Tibial nerve (tissue), 4 donors: ENCODE measurements around the gene ZNF516. TPM values are rescaled to one million over a fixed set of nuclear protein-coding genes. Genes with fewer than 3 reads are reported as not detected.
A peak's percentile ranks its signal among the peaks of the same experiment; 100 is the strongest.
"Not testable (repeated sequence)": the region's sequence is repeated elsewhere in the genome, so short reads cannot be mapped to it uniquely, and the experiment has no call there.

Experiments used
- DNase-seq, 2 donors: peaks; one replicate each; pipeline ENCODE4 v3.0.0-alpha.2; 2019; ENCODE audit warnings: low spot score in 2 of 2
- H3K27ac ChIP-seq, 4 donors: fragments of 200-600 bp; sonication (generic) in 3 of 4; one replicate each; pipeline ENCODE4 v1.5.1; 2017 to 2019; ENCODE audit warnings: mild to moderate bottlenecking in 1 of 4
- H3K27me3 ChIP-seq, 2 donors: fragments of 200-600 bp; sonication (generic) in 1 of 2; one replicate each; pipeline versions ENCODE4 v1.5.1 to v1.6.0; 2017 to 2019
- H3K36me3 ChIP-seq, 3 donors: fragments of 200-600 bp; sonication (generic); one replicate each; pipeline ENCODE4 v1.5.1; 2018 to 2019
- H3K4me1 ChIP-seq, 4 donors: fragments of 200-600 bp; sonication (generic) in 3 of 4; one replicate each; pipeline ENCODE4 v1.5.1; 2017 to 2019
- H3K4me3 ChIP-seq, 4 donors: fragments of 200-600 bp; sonication (generic) in 3 of 4; one replicate each; pipeline ENCODE4 v1.5.1; 2017 to 2019; ENCODE audit warnings: mild to moderate bottlenecking in 1 of 4, moderate library complexity in 1 of 4
- H3K9me3 ChIP-seq, 4 donors: fragments of 200-600 bp; sonication (generic) in 3 of 4; one replicate each; pipeline ENCODE4 v1.5.1; 2017 to 2019
- EP300 ChIP-seq, 2 donors: sonication (generic); formaldehyde crosslinking; IDR thresholded peaks; one replicate each; pipeline ENCODE4 v1.6.1; 2017; ENCODE audit warnings: antibody characterized with exemption in 2 of 2, mild to moderate bottlenecking in 1 of 2
- POLR2A ChIP-seq, 2 donors: fragments of 450-650 bp; IDR thresholded peaks; one replicate each; pipeline ENCODE4 v1.6.1; 2017; ENCODE audit warnings: antibody characterized with exemption in 2 of 2, mild to moderate bottlenecking in 2 of 2, moderate library complexity in 2 of 2
- WGBS, 2 donors: methylation state at CpG; one replicate each; pipeline ENCODE4 v1.1.5; 2018; 5-methylcytosine and 5-hydroxymethylcytosine counted together
- total RNA-seq, 4 donors: library from RNA; depleted of rRNA; stranded (reverse); fragments of >200 nt; gene quantifications; one replicate each; pipeline ENCODE4 v1.1.0, GENCODE V29; 2016
- TF ChIP-seq, protein P1 (sequence below), 5 experiments: fragments of 200-600 bp in 3 of 5; fragments of 450-650 bp in 2 of 5; sonication (generic) in 3 of 5; IDR thresholded peaks; one replicate each; pipeline ENCODE4 v1.5.1; 2016 to 2019; ENCODE audit warnings: antibody characterized with exemption in 5 of 5, mild to moderate bottlenecking in 3 of 5, moderate library complexity in 2 of 5

The ZNF516 gene
- total RNA-seq, 4 donors from 2014 or later: 31.4 to 63.0 (median 45.5) TPM

DNA sequence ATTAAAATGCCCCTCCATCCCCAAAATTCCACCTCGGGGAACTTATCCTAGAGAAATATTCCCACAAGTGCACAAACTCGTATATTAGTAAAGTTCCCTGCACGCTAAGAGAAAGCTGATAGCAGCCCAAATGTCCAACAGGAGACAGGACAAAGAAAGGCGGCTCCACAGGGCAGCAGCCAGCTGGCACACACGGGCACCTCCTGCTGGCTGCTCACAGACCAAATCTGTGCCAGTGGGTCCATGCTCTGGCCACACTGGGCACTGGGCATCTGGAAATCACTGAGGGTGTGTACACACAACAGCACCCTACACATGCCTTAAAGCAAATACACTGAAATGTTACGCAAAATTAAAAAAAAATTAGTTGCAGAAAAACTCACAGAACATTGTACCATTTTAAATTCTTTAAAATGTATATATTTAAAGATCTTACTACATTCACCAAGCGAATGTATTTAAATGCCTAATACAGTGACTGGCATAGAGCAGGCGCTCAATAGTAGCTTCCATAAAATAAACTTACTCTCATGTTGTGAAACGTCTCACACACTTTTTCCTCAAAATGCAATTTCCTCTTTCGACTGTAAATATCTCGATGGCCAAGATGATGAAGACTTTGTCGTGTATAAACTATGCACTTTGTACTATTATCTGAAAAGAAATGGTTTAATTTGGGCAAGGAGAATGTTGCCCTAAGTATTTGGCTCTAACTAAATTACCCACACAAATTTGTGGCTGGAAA, 19.4 kb downstream of the ZNF516 start:
- Histone ChIP-seq H3K36me3 (no peaks in the 10 kb centered on the region), H3K27ac (peak overlapping the region in 2 of 4 donors; percentile 72 to 76), H3K4me3 (no peak overlapping the region), H3K9me3 (no peaks in the 10 kb centered on the region), H3K27me3 (no peaks in the 10 kb centered on the region), H3K4me1 (peaks cover 0 to 86% (median 34%) of the 10 kb centered on the region in 4 donors)
- 77 to 78% methylated on average over 12 of the region's 12 CpGs for WGBS, 2 donors
- TF ChIP-seq, protein P1, sequence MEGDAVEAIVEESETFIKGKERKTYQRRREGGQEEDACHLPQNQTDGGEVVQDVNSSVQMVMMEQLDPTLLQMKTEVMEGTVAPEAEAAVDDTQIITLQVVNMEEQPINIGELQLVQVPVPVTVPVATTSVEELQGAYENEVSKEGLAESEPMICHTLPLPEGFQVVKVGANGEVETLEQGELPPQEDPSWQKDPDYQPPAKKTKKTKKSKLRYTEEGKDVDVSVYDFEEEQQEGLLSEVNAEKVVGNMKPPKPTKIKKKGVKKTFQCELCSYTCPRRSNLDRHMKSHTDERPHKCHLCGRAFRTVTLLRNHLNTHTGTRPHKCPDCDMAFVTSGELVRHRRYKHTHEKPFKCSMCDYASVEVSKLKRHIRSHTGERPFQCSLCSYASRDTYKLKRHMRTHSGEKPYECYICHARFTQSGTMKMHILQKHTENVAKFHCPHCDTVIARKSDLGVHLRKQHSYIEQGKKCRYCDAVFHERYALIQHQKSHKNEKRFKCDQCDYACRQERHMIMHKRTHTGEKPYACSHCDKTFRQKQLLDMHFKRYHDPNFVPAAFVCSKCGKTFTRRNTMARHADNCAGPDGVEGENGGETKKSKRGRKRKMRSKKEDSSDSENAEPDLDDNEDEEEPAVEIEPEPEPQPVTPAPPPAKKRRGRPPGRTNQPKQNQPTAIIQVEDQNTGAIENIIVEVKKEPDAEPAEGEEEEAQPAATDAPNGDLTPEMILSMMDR (IDR thresholded peaks at IDR 0.05): no peak
- TF ChIP-seq POLR2A (IDR thresholded peaks at IDR 0.05) (no peak), EP300 (IDR thresholded peaks at IDR 0.05) (no peak)
- no peak for DNase-seq

DNA sequence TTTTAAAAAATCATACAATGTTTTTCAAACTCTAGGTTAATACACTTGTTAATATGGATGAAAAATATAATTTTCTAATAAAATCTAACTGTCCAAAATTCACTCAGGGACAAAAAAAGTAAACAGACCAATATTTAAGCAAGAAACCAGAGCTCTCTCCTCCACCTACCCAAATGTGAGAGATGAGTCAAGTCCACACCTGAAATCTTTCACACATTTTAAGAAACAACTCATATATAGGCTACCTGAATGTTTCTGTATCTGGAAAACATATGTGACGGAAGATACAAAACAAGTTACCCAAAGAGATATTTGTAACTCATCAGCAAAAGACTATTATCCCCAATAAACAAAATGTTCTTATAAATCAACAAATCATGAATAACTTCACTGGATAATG, 20.2 kb downstream of the ZNF516 start:
- H3K27me3 ChIP-seq: no peaks in the 10 kb centered on the region
- no peak for TF ChIP-seq EP300 (IDR thresholded peaks at IDR 0.05)
- H3K36me3 ChIP-seq: no peaks in the 10 kb centered on the region
- H3K27ac ChIP-seq: peak overlapping the region in 1 of 4 donors; percentile 26
- no peaks in the 10 kb centered on the region for H3K9me3 ChIP-seq
- H3K4me1 ChIP-seq: peaks cover 0 to 93% (median 35%) of the 10 kb centered on the region in 4 donors
- no peak for DNase-seq
- WGBS, 2 donors: 96 to 97% methylated on average over 1 of the region's 1 CpG
- no peak overlapping the region for H3K4me3 ChIP-seq

DNA sequence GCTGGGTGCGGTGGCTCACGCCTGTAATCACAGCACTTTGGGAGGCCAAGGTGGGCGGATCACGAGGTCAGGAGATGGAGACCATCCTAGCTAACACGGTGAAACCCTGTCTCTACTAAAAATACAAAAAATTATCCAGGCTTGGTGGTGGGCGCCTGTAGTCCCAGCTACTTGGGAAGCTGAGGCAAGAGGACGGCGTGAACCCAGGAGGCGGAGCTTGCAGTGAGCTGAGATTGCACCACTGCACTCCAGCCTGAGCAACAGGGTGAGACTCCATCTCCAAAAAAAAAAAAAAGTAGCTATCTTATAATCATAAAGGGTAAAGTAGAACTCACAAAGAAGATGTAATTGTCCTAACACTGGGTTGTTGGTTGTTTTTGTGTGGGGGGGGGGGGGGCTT, 21.5 kb downstream of the ZNF516 start:
- Histone ChIP-seq H3K4me1 (peaks cover 0 to 93% (median 31%) of the 10 kb centered on the region in 4 donors), H3K27ac (peak overlapping the region in 1 of 4 donors; percentile 26)
- H3K4me3 ChIP-seq, H3K36me3 ChIP-seq, H3K9me3 ChIP-seq, DNase-seq, H3K27me3 ChIP-seq: not testable (repeated sequence)
- 90 to 91% methylated on average over 9 of the region's 9 CpGs for WGBS, 2 donors

DNA sequence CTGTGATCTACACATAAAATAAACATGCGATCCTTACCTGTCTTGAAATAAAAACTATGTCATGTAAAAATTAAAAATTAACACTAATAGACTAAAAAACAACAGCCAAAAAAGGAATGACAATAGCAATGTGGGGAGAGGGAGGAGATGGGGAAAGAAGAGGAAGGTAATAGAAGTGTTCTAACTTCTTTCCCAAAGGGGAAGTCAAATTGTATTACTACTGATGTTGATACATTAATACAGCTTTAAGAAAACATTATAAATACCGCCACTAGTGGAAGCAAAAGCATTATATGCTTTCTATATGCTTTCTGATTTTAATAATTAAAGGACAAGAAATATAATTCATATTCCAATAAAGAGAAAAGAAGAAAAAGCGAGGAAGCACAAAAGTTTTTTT, 22.2 kb downstream of the ZNF516 start:
- Histone ChIP-seq H3K4me1 (peaks cover 0 to 94% (median 32%) of the 10 kb centered on the region in 4 donors), H3K36me3 (no peaks in the 10 kb centered on the region), H3K4me3 (no peak overlapping the region), H3K9me3 (no peaks in the 10 kb centered on the region), H3K27ac (no peak overlapping the region), H3K27me3 (no peaks in the 10 kb centered on the region)
- DNase-seq: no peak
- TF ChIP-seq, protein P1 (IDR thresholded peaks at IDR 0.05): no peak
- TF ChIP-seq EP300 (IDR thresholded peaks at IDR 0.05): no peak
- TF ChIP-seq POLR2A (IDR thresholded peaks at IDR 0.05): no peak
- 93 to 94% methylated on average over 3 of the region's 3 CpGs for WGBS, 2 donors

DNA sequence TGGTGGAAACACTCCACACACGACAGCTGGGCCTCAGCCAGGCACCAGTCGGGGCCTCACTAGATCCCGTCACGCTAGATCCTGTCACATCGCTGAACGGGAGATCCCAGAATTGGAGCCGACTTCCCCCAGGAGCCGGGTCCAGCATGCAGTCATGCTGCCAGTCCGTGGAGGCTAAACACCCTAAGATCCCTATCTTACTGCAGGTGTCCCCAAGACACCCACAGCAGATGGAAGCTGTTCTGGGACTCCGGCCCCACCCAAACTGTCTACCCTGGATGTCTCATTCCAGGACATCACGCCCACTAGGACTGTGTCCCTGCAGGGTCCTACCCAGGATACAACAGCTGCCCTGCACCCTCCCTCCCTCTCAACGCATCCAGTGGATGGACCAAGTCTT, 23.4 kb downstream of the ZNF516 start:
- Histone ChIP-seq H3K27me3 (no peaks in the 10 kb centered on the region), H3K9me3 (no peaks in the 10 kb centered on the region), H3K4me3 (no peak overlapping the region), H3K27ac (peak overlapping the region in 1 of 4 donors; percentile 20), H3K4me1 (peaks cover 0 to 93% (median 30%) of the 10 kb centered on the region in 4 donors), H3K36me3 (no peaks in the 10 kb centered on the region)
- DNase-seq: no peak
- WGBS, 2 donors: 87 to 92% methylated on average over 12 of the region's 12 CpGs
- TF ChIP-seq POLR2A (IDR thresholded peaks at IDR 0.05): no peak
- TF ChIP-seq, protein P1 (IDR thresholded peaks at IDR 0.05): no peak
